UCSD-AML1 (cell line): ENCODE results near the gene NBPF11.
"Not testable (repeated sequence)": the region's sequence is repeated elsewhere in the genome, so short reads cannot be mapped to it uniquely, and the experiment has no call there.

Experiments
- DNase-seq: peaks from one replicate; lab custom pipeline; 2025; ENCODE audit not compliant: unreplicated experiment; lab: John Stamatoyannopoulos, UW

Gene NBPF11, protein sequence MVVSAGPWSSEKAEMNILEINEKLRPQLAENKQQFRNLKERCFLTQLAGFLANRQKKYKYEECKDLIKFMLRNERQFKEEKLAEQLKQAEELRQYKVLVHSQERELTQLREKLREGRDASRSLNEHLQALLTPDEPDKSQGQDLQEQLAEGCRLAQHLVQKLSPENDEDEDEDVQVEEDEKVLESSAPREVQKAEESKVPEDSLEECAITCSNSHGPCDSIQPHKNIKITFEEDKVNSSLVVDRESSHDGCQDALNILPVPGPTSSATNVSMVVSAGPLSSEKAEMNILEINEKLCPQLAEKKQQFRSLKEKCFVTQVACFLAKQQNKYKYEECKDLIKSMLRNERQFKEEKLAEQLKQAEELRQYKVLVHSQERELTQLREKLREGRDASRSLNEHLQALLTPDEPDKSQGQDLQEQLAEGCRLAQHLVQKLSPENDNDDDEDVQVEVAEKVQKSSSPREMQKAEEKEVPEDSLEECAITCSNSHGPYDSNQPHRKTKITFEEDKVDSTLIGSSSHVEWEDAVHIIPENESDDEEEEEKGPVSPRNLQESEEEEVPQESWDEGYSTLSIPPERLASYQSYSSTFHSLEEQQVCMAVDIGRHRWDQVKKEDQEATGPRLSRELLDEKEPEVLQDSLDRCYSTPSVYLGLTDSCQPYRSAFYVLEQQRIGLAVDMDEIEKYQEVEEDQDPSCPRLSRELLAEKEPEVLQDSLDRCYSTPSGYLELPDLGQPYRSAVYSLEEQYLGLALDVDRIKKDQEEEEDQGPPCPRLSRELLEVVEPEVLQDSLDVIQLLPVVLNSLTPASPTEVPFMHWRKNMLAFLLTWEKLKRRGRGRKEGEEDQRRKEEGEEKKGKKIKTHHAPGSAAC

DNA sequence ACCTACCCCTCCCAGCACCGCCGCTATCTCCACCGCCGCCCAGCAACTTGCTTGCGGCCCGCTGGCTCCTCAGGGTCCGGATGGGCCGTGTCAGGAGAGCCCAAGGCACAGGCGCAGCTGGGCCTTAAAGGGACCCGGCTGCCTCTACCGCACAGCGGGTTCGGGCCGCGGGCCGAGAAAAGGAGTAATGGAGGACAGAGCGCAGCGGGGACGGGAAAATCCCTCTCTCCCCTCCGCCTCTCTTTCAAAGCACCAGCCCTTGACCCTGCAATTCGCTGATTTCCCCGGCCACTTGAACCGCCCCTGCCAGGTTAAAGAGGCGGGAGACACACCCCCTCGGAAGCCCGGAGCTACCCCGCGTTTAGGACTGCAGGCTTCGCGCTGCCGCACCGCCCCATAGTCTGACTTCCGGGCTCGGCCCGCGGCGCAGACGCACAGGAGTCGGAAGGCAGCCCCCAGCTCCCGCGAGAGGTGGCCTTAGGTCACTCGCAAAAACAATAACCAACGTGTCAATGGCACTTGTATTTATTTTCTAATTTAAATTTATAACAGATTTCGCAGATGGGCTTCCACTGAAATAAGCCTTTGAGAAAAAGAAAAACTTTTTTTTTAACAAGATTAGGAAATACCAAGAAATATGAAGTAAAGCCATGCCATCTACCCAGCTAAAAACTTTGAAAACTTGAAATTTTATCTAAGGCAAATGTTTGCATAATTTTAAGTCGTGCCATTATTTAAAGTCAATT is at the start of gene NBPF11:
TSS of gene NBPF11 (minus strand) at position 371 of the 746 bp plus-strand sequence. CDS start 25,278 bp downstream, outside the sequence.
- DNase-seq: peak; percentile 87

- DNase-seq: not testable (repeated sequence)
These were observed 45.3 kb upstream of the NBPF11 start for GRCh38 chr1:148197396-148197795.

DNA sequence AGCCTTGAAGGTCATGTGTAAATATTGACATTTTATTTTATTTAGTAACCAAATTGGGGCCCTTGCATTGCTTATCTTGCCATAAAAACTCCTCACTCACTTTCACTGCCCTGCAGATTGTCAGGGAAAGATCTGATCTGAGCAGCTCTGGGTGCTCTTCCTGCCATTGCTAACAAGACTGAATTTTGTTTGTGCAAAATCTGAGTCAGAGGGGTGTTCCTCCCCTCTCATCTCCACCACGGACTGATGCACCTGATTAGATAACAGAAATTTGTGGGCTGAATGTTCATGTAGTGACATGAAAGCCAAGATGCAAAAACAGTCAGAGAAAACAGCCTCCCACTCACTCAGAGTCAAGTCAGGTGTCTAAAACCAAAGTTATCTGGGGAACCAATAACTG is 44.9 kb upstream of the NBPF11 start:
- not testable (repeated sequence) for DNase-seq

DNA sequence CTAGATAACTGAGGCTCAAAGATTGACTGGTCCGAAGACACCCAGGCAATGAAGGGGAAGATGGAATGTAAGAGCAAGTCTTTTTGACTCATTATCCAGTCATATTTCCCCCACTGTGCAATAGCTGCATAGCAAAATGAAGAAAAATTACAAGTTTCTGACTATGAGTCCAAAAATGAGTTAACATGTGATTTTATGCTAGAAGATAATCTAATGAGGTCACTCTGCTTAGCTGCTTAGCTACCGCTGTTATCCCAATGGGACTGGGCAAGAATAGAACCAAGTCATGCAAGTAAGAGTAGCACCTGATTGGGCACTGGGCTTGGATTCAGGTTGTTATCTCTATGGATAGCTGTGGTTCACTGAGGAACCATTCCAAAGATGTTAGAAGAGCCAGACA is 43.0 kb upstream of the NBPF11 start:
- DNase-seq: not testable (repeated sequence)

- DNase-seq: not testable (repeated sequence)
These were observed 36.7 kb upstream of the NBPF11 start for GRCh38 chr1:148188768-148189167.

DNA sequence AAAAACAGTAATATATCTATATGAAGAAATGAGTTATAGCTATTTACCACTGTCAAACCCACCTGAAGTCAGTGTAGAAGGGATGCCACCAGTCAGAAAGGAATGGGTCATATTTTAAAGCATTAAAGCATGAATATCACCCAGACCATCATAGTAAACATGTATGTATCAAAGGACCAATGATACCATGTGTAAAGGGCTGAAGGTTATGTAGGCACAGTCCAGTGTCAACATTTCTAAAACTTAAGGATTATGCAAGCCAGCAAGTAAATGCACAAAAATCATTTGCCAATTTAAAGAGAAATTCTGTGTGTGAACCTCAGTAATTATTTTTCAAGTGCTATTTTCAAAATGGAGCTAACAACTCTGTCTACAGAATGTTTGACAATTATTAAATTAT is 26.6 kb upstream of the NBPF11 start:
- DNase-seq: not testable (repeated sequence)

DNA sequence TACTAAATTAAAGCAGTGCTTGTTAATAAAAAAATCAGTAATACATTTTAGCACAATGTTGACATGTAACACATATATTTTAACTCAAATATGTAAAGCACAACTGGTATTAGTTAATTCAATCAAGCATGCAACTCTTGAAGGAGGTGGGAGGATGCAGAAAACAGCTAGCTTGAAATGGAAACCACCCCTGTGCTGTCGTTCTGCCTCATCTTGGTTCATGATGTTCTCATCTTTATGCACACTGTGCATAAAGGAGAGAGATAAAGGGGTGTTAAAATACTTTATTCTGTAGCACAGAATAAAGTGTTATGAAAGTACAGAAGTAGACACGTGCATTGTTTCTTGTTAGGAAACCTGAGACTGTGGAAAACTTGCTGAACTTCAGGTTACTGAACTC is 23.3 kb upstream of the NBPF11 start:
- not testable (repeated sequence) for DNase-seq

DNA sequence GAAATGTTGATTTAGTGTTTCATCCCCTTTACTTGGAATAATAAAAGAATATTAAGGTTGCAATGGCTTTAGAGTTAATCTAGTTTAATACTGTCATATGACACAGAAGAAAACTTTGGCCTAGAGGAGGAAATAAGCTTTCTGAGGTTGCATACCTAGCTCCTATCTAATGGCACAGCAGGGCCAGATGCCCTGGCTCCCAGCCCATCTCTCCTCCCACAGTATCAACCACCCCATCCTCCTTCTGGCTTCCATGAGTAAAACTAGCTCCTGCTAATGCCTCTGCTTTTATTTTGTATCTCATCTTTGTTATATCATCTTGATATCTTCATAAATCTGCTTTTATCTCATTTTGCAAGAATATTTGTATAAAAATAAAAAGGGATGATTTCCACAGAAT is 19.9 kb upstream of the NBPF11 start:
- DNase-seq: not testable (repeated sequence)

- DNase-seq: no peak
These were observed 14.7 kb upstream of the NBPF11 start for GRCh38 chr1:148166558-148167492.

DNA sequence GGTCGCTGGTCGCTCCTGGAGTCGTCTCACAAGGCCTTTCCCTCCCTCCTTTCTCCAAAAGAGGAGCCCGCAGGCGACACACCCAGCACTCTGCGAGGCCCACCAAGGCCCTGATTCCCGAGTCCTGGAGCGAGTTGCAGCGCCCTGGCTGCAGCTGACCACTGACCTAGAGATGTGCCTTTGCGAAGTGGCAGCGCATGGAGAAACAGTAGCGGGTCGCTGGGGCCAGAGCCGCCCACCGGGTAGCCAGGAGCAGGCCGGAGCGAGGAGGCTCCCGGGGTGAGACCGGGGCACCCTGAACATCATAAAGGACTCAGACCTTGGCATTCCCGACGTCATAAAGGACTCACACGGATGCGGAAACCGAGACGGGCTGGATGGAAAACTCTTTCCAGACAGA is 10.3 kb upstream of the NBPF11 start:
- DNase-seq: no peak

DNA sequence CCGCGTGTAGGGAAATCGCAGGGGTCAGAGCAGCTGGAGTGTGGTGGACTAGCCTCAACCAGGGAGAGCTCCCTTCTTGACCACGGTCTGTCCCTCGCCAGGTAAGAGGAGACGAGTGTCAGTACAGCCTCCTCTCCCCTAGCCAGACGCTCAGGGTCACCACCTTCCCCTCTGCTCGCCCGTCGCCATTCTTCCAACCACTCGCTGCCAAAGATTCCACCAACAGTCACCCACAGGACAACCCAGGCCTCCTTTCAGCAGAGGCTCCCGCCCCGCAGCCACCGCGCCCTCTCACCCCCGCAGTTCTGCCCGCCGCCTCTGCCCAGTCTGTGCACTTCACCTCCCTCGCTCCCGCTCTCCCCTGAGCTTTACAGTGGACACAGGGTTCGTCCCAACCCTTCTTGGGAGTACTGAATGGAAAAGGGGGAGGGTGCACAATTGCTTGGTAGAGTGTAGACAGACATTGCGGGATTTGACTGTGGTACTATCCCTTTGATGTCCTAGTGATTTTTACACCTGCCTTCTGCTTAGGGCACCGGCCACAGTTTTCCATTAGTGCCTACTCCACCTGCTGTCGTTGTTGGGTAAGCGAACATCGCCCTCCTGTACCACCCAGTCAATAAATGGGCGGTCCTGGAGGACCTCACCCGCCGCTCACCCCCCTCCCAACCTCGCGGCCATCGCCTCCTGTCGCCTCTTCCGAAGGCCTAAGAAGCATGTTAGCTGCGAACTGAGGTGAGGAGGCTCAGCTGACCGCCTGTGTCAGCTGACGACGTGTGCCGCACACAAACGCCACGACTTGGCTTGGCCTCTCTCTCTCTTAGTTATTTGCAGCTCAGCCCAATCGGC is 9.2 kb upstream of the NBPF11 start:
- DNase-seq: no peak

- no peak for DNase-seq
These were observed 8.4 kb upstream of the NBPF11 start for GRCh38 chr1:148160343-148161052.

DNA sequence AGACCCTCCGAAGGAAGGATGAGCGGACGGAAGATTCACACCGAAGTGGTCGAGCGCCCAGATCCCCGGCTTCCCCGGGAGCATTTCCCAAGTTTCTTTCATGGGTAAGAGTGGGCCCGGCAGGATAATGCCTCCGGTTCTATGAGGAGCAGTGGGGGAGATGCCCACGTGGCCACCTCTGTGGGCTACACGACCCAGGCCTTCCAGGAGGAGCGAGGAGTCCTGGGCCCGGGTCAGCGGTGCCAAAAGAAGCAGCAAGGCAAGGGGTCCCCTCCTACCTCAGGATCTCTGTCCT is 7.9 kb upstream of the NBPF11 start:
- DNase-seq: no peak

- no peak for DNase-seq
These were observed 6.4 kb upstream of the NBPF11 start for GRCh38 chr1:148158341-148159003.

DNA sequence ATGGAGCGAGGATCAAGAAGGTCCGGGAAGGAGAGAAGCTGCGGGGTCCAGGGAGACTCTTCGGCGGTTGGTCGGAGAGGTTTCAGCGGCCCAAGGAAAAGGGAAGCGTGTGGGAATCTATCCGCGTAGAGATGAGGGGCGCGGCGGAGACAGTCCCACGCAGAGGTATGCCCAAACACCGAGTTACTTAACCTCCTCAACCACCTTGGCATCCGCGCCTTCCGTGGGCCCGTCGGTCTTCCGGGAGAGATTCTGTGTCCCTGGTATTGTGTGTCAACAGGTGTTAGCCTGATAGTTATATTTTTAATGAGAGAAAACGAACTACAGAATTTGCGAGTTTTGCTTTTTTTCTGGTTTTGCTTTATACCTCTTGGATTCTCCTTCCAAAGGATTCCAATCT is 5.7 kb upstream of the NBPF11 start:
- not testable (repeated sequence) for DNase-seq

DNA sequence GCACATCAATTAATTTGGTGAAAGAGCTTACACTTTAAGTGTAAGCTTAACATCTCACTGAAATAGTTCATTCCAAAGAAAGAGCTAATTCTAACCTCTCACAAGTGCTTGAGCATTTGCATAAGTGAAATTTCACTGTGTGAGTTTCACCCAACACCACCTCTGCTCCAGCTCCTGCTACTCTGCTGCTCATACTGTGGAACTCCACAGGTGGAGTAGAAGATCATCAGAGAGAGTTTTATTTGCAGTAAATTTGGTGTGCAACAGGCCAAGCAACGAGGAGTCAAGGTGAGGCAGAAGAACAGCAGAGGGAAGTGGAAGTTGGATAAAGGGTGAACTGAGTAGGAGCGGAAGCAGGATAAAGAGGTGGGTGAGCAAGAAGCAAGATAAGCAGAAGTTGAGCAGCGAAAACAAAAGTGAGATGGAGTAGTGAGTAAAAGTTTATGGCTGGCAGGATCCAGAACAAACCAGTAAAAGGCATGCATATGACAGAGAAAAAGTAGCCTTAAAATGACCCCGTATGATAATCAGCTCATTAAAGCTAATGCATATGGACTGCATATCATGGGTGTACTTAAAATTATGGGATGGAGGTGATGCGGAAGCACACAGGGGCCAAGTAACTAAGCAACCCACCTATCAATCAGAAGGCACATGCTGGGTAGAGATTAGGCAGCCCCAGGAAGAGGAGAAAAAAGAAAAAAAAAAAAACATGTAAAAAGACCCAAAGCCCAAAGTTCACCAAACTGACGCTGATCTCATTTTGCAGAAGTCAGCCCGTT is 3.6 kb upstream of the NBPF11 start:
- not testable (repeated sequence) for DNase-seq

GRCh38 chr1:148152795-148153194 is 714 bp upstream of the NBPF11 start:
- DNase-seq: not testable (repeated sequence)
